Esophagus squamous epithelium (tissue), 4 donors: ENCODE measurements around the gene FEM1C.

Source experiments
- CTCF ChIP-seq, 6 experiments: fragments of 450-650 bp in 4 of 6; fragments of 200-600 bp in 2 of 6; sonication (generic) in 2 of 6; IDR thresholded peaks; one replicate each; pipeline ENCODE4 v1.5.1; 2016 to 2019; ENCODE audit warnings: antibody characterized with exemption in 6 of 6, mild to moderate bottlenecking in 4 of 6, moderate library complexity in 4 of 6
- POLR2A ChIP-seq, 4 donors: fragments of 450-650 bp; IDR thresholded peaks; one replicate each; pipeline ENCODE4 v1.6.1; 2017; ENCODE audit warnings: antibody characterized with exemption in 4 of 4, mild to moderate bottlenecking in 4 of 4, moderate library complexity in 3 of 4

DNA sequence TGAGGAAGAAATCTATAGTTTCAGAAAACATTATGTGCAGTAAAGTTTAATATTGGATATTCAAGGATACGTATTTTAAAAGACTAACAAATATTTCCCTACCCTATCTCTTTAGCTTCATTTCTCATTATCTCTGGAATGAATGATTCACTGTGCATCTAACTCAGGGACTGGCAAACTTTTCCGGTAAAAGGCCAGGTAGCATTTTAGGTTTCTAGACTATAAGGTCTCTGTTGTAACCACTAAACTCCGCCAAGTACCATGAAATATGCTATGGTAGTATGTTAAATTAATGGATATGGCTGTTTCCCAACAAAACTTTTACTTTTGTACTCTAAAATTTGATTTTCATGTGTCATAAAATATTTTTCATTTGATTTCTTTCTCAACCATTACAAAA, 13.2 kb downstream of the FEM1C start:
- TF ChIP-seq CTCF (IDR thresholded peaks at IDR 0.05) (no peak), POLR2A (IDR thresholded peaks at IDR 0.05) (no peak)
